DMS 273 (cell line): ENCODE results near the gene CUL4B.
"Not testable (repeated sequence)": the region's sequence is repeated elsewhere in the genome, so short reads cannot be mapped to it uniquely, and the experiment has no call there.

ENCODE experiments used
- DNase-seq: peaks from one replicate; lab custom pipeline; 2025; ENCODE audit not compliant: unreplicated experiment; lab: John Stamatoyannopoulos, UW

Gene CUL4B

DNA sequence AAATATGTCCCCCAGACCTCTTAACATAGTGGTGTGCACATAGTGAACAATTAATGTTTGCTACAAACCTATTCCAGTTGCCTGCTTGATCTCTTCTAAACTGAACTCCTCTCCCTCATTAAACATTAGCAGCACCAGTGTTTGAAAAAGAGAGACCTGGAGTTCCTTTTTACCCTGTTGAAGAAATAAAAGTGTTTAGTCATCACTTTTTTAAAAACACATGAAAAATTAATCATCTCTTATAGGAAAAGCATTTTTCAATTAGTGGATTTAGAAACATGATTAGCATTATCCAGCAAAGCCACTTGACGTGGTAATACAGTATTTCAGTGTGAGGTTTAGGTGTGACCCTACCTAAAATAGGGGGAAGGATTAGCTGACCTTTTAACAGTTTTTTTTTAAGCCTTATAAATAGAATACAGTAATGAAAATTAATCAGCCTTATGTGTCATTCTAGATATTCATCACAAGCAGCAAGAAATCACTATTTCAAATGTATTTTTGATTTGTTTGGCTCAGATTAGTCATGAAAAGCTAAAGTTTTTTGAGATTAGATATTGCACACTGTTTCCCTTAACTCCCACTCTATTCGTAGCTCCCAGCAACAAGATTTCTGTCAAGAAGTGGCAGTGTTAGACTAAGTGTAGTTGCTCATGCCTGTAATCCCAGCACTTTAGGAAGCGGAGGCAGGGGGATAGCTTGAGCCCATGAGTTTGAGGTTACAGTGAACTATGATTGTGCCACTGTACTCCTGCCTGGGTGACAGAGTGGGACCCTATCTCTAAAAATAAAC is 26.2 kb downstream of the CUL4B start:
- DNase-seq, result no peak

DNA sequence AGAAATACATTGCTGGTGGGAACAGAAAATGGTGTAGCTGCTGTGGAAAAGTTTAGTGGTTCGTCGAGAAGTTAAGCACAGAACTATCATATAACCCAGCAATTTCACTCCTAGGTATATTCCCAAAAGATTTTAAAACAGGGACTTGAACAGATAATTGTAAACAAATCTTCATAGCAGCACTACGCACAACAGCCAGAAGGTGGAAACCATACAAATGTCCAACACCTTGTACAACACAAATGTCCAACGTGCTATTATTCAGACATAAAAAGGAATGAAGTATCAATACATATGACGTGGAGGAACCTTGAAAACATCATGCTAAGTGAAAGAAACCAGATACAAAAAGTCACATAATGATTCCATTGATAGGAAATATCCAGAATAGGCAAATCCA is 37.9 kb downstream of the CUL4B start:
- DNase-seq, result peak; percentile 9

DNA sequence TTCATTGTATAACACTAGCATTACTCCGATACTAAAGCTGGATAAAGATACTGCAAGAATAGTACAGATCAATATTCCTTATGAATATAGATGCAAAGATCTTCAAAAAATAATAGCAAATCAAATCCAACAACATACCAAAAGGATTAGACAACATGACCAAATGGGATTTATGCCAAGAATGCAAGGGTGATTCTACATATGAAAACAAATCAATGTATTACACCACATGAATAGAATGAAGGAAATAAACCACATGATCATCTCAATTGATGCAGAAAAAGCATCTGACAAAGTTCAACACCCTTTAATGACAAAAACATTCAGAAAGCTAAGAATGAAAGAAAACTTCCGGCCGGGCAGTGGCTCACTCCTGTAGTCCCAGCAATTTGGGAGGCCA is 42.8 kb downstream of the CUL4B start:
- DNase-seq, result no peak

DNA sequence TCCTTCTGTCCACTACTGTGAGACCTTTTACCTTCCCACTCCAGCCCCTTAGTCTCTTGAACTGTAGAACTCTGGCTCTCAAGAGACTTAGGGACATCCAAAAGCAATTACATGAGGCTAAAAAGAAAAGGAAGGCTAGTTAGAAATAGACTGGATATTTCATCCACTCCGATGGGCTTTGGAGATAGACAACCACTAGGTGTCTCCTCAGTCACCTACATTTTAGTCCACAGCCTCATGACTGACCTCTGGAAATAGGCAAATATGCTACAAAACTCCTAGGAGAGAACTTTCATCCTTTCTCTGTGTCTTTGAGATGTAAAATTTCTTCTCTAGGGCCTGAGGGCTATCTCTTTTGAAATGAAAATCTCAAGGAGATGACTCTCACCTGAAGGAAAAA is 46.5 kb downstream of the CUL4B start:
- peak; percentile 55 for DNase-seq

DNA sequence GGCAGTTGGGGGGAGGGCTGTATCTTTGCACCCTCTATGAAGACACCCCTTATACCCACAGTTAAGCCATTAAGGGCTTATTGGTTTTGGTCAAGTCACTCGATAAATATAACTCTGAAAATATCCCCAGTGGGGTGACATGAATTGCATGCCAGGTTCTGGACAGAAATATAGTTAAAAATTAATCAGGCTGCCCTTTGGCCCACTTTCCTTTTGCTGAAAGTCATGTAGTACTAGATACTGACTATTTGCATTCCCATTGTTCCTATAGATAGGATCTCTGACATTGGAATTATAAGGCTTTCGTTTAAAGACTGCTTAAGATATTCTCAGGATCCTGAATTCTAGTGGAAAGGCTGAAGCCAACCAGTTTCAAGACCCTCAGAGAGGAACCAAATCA is 48.1 kb downstream of the CUL4B start:
- no peak for DNase-seq

DNA sequence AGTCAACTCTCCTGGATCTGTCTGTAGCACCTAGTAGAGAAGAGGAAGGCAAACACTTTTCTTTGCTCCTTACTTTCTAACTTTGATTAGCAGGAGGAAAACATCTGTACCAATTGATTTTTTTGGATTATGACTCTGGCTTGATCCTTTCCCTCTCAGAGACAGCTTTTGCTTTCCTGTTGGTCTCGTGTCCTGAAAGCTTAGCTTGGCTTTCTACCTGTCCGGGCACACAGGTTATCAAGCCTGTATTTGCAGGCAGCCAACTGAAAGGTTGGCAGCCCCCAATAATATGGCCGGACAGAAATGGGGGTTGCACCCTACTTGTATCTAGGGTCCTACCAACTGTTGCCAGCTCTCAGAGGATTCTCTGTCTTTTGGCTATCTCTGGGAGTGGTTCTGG is 48.5 kb downstream of the CUL4B start:
- DNase-seq, result no peak

DNA sequence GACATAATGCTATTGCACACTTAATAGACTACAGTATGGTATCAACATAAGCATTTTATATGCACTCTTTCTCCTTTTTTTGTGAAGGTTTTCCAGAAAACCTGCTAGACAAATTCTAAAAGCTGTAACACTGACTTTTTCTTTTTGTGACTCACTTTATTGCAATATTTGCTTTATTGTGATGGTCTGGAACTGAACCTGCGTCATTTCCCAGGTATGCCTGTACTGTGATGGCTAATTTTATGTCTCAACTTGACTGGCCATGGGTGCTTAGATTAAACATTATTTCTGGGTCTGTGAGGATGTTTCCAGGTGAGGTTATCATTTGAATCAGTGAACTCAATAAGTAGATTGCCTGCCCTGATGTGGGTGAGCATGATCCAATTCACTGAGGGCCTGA is 56.2 kb downstream of the CUL4B start:
- DNase-seq, result no peak

DNA sequence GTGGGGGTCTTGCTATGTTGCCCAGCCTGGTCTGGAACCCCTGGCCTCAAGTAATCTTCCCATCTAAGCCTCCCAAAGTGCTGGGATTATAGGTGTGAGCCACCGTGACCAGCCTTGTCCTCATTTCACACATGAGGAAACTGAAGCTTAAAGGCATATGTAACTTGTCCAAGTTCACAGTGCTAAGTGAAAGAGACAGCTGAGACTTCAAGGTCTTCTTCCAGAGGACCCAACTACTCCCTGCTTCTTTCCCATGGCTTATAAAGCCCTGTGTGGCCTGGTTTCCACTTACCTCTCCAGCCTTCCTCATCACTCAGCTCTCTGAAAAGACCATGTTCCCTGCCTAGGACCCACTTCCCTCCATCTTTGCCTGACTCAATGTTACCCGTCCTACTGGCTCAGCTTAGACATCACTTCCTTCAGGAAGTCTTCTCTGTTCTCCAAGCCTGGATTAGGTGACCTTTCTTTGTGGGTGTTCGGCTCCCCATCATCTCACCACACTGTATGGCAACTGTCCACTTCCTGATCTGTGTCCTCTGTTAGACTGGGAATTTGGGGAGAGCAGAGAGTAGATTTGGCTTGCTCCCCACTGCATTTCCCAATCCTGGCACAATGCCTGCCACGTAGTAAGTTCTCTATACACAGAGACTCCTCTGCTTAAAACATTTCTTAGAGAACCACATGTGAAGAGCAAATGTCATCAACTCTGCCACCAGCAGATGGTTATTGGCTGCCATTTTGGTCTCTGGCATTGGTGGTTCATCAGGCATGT is 61.3 kb downstream of the CUL4B start:
- no peak for DNase-seq

DNA sequence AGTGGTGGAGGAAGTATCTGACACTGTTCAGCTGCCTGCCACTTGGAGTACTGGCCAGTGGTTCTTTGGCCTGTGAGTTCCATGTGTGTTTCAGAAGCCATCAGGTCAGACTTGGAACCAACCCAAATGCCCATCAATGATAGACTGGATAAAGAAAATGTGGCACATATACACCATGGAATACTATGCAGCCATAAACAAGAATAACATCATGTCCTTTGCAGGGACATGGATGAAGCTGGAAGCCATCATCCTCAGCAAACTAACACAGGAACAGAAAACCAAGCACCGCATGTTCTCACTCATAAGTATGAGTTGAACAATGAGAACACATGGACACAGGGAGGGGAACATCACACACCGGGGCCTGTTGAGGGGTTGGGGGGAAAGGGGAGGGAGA is 70.6 kb downstream of the CUL4B start:
- not testable (repeated sequence) for DNase-seq

- no peak for DNase-seq
Observed at GRCh38 chrX:120486786-120487185, 74.0 kb downstream of the CUL4B start.

DNA sequence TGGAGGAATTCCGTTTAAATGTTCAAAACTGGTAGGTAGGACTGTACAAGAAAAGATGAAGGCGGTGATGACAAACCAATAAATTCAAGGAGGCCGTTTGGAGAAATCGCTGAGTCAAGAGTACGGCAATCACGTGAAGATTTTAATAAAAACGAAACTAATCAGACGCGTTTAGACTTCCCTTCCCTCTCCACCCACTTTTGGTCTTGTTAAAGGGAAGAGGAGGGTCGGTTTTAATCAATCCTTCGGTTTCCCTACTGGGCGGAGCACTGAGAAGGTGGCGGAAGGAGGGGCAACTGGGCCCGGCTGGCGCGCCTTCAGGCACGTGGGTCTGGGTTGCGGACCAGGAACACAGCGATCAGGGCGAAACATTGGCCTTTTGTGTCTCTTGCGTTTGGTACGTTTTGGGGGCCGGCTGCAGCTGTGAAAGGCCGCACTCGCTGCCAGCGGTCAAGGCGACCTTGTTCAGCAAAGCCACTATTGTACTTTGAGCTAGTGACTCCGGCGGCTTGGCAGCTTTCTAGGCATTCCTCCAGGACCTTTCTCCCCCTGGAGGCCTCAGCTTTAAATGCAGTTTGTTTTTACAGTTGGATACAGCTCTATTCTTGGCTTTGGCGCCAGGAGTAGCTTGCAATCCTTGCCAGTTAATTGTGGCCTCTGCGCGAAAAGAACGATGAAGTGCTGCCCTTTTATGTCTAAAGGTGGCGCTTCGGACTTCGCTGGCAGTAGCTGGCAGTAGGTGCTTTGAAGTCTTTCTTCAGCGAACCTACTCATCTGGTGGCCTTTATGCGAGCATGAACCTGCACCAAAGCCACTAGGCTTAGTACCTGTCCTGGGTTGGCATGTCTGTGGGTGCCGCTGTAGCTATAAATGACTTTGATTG is 74.9 kb downstream of the CUL4B start:
- DNase-seq, result peak; percentile 95

DNA sequence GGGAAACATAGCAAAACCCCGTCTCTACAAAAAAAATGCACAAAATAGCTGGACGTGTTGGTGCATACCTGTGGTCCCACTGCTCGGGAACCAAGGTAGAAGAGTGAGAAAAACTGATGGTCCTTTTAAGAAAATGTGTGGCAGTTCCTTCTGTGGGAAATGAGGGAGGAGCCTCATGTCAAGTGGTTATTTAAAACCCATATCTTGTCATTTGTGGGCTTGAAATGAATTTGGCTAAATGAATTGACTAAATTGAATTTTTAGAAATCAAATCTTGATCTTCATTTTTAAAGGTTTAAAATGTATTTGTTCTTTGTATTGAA is 75.5 kb downstream of the CUL4B start:
- DNase-seq, result no peak

DNA sequence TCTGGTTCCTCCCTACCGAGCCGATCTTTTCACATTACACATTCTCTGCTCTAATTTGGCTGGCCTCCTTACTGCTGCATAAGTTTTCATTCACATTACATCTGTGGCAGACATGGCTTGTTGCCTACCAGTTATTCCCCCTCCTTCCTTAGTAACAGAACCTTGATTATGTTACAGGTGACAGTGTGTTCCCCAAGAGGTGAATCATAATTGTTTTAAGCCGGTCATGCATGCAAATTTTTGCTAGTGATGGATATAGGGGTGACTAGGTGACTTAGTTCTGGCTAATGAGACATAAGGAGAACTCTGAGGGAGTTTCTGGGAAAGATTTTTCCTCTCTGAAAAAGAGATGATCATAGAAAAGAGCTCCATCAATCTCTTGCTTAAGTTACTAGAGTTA is 83.3 kb downstream of the CUL4B start:
- DNase-seq, result no peak

GRCh38 chrX:120476714-120477113 is 84.0 kb downstream of the CUL4B start:
- DNase-seq, result no peak

DNA sequence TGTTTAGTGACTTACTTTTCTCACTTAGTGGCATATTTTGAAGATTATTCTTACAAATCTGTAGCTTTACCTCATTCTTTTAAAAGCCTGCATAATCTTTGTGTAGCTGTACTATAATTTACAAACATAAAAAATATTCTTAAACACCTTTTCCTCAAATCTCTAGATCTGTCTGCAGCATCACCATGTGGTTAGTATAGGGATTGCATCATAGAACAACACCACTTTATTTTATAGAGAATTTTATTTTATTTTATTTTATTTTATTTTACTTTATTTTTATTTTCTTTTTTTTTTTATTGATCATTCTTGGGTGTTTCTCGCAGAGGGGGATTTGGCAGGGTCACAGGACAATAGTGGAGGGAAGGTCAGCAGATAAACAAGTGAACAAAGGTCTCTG is 85.3 kb downstream of the CUL4B start:
- peak; percentile 49 for DNase-seq
